Endothelial cell (in vitro differentiated cells): Measurements from ENCODE around the gene SUV39H2. TPM values are rescaled to one million over a fixed set of nuclear protein-coding genes. Genes with fewer than 3 reads are reported as not detected.

Experiments
- DNase-seq: peaks from one replicate; pipeline ENCODE4 v3.0.0; 2021; ENCODE audit warnings: low spot score
- H3K27ac Mint-ChIP-seq: one replicate; pipeline ENCODE4 v1.8.0; 2021; ENCODE audit warnings: mixed read lengths, inconsistent platforms; ENCODE audit not compliant: unreplicated experiment
- H3K27me3 Mint-ChIP-seq: one replicate; pipeline ENCODE4 v1.8.0; 2021; ENCODE audit warnings: mild to moderate bottlenecking, moderate library complexity, mixed read lengths, inconsistent platforms; ENCODE audit not compliant: unreplicated experiment
- H3K36me3 Mint-ChIP-seq: one replicate; pipeline ENCODE4 v1.8.0; 2021; ENCODE audit warnings: mild to moderate bottlenecking, low read depth, mixed read lengths, inconsistent platforms; ENCODE audit not compliant: unreplicated experiment
- H3K4me1 Mint-ChIP-seq: one replicate; pipeline ENCODE4 v1.8.0; 2021; ENCODE audit warnings: mild to moderate bottlenecking, mixed read lengths, inconsistent platforms; ENCODE audit not compliant: unreplicated experiment
- H3K4me3 Mint-ChIP-seq: one replicate; pipeline ENCODE4 v1.8.0; 2021; ENCODE audit warnings: mild to moderate bottlenecking, mixed read lengths, inconsistent platforms; ENCODE audit not compliant: unreplicated experiment
- H3K9me3 Mint-ChIP-seq: one replicate; pipeline ENCODE4 v1.8.0; 2021; ENCODE audit warnings: mixed read lengths, inconsistent platforms; ENCODE audit not compliant: unreplicated experiment
- total RNA-seq: library from RNA; stranded (reverse); fragmentation: NEBNext Ultra II Directional; extraction: Animal tissue kit (Norgen Biotek cat#: 25700); gene quantifications from one replicate; pipeline ENCODE4 v1.2.1, GENCODE V29; 2021; ENCODE audit not compliant: unreplicated experiment
- TF ChIP-seq, protein P1 (sequence below): fragments of 200-600 bp; sonication (generic); IDR thresholded peaks from one replicate; pipeline ENCODE4 v1.5.0; 2021; ENCODE audit warnings: antibody characterized with exemption; ENCODE audit not compliant: unreplicated experiment

The SUV39H2 gene
- total RNA-seq, 1 donor from 2014 or later = 15.6 TPM

DNA sequence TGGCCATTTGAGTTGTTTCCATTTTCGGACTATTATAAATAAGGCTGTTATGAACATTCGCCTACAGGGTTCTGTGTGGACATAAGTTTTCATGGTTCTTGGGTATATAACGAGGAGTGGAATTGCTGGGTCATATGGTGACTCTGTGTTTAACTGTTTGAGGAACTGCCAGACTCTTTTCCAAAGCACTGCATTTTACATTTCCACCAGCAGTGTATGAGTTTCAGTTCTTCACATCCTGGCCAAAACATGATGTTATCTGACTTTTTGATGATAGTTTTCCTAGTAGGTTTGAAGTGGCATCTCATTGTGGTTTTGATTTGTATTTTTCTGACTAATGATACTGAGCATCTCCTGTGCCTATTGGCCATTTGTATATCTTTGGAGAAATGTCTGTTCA, 5.4 kb downstream of the SUV39H2 start:
- H3K4me1 Mint-ChIP-seq = peaks cover 15% of the 10 kb centered on the region
- H3K36me3 Mint-ChIP-seq = no peaks in the 10 kb centered on the region
- no peak for DNase-seq
- TF ChIP-seq, protein P1, sequence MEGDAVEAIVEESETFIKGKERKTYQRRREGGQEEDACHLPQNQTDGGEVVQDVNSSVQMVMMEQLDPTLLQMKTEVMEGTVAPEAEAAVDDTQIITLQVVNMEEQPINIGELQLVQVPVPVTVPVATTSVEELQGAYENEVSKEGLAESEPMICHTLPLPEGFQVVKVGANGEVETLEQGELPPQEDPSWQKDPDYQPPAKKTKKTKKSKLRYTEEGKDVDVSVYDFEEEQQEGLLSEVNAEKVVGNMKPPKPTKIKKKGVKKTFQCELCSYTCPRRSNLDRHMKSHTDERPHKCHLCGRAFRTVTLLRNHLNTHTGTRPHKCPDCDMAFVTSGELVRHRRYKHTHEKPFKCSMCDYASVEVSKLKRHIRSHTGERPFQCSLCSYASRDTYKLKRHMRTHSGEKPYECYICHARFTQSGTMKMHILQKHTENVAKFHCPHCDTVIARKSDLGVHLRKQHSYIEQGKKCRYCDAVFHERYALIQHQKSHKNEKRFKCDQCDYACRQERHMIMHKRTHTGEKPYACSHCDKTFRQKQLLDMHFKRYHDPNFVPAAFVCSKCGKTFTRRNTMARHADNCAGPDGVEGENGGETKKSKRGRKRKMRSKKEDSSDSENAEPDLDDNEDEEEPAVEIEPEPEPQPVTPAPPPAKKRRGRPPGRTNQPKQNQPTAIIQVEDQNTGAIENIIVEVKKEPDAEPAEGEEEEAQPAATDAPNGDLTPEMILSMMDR = no peak
- no peak overlapping the region for H3K27ac Mint-ChIP-seq
- no peaks in the 10 kb centered on the region for H3K9me3 Mint-ChIP-seq
- no peak overlapping the region for H3K4me3 Mint-ChIP-seq
- H3K27me3 Mint-ChIP-seq = peaks cover 4% of the 10 kb centered on the region

DNA sequence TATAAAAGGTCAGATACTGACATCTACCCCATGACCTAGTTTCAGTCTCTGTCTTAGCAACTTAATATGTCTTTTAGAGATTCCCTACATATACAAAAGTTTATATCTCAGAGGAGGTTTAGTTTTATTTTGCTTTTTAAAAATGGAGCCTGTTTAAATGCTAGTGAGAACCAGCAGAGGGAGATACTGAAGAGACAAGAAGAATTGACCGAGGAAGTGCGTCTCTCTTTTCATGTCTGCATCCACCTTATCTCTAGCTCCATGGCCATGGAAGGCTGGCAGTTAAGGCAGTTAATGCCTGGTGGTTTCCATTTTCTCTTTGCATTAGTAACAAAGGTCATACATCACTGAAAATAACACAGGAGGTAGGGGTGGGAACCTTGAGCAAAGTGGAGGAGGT, 10.7 kb downstream of the SUV39H2 start:
- Mint-ChIP-seq H3K27me3 (no peaks in the 10 kb centered on the region), H3K9me3 (no peaks in the 10 kb centered on the region), H3K4me1 (peaks cover 3% of the 10 kb centered on the region), H3K27ac (no peak overlapping the region), H3K36me3 (no peaks in the 10 kb centered on the region), H3K4me3 (no peak overlapping the region)
- TF ChIP-seq, protein P1 = peak; percentile 47
- DNase-seq = no peak

DNA sequence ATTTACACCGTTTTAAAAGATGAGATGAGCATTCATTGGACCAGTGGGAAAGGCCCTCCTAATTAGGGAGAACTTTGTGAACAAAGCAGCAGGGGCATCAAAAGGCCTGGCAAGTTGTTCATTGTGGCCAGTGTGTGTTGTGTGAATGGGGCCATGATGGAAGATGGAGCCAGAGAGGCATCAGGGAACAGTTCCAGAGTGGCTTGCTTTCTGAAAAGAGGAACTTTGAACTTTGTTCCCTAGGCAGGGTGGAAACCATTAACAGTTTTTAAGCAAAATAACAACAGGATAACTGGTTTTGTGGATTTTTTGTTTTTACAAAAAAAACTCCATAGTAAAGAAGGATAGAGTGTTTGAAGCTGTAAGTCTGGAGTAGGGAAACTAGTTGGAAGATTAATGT, 12.5 kb downstream of the SUV39H2 start:
- DNase-seq = no peak
- Mint-ChIP-seq H3K4me1 (peaks cover 3% of the 10 kb centered on the region), H3K4me3 (no peak overlapping the region), H3K36me3 (no peaks in the 10 kb centered on the region), H3K27ac (no peak overlapping the region), H3K9me3 (no peaks in the 10 kb centered on the region), H3K27me3 (no peaks in the 10 kb centered on the region)
- TF ChIP-seq, protein P1 = no peak

DNA sequence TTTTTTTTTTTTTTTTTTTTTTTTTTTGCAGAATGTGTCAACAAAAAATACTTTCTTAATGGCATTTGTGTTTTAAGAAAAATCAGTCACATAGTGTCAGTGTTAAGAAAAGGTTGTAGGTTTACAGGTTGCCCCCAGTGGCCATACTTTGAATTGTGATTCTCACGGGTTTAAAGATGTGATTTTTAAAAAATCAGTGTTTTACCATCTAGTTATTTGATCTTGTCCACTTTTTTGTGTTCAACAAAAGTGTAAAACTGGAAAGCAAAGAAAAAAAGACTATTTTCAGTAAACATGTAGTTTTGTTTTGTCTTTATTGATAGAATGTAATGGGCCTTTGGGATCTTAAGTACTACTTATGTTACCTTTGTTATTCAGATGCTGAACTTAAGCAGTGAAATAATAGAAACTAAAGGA, 25.7 kb downstream of the SUV39H2 start:
- Mint-ChIP-seq H3K27ac (no peak overlapping the region), H3K36me3 (peaks cover 18% of the 10 kb centered on the region), H3K9me3 (no peaks in the 10 kb centered on the region), H3K4me3 (no peak overlapping the region), H3K27me3 (no peaks in the 10 kb centered on the region), H3K4me1 (peaks cover 6% of the 10 kb centered on the region)
- TF ChIP-seq, protein P1 = peak; percentile 77
- DNase-seq = no peak

DNA sequence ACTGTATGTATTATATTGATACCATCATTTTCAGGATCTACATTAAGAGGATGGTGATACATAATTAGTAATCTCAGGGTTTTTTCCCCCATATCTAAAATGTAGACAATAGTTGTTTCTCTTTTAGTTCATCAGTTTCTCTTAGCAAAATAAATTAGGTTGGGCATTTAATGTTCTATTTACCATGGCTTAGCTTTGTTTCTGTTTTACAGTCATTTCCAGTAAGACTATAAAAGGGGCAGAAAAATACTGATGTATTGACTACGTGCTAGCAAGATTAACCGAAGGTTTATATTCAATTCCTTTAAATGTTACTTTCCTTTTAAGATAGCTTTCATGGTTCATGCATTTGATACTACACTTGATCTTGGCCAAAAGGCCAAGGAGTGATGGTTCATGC, 26.2 kb downstream of the SUV39H2 start:
- H3K36me3 Mint-ChIP-seq = peaks cover 20% of the 10 kb centered on the region
- TF ChIP-seq, protein P1 = no peak
- H3K27ac Mint-ChIP-seq = no peak overlapping the region

More for the DNA sequence above, 26.2 kb downstream of the SUV39H2 start:
- Mint-ChIP-seq H3K9me3 (no peaks in the 10 kb centered on the region), H3K4me3 (no peak overlapping the region), H3K27me3 (no peaks in the 10 kb centered on the region), H3K4me1 (peaks cover 6% of the 10 kb centered on the region)
- DNase-seq = no peak
